DND-41 (cell line): ENCODE measurements around the gene CAPN15.

Experiments used
- ATAC-seq: fragments of 200-7000 bp; cut with Tn5 transposase; 3 replicates; pipeline ENCODE4 v1.9.1; 2021; ENCODE audit warnings: low read depth; ENCODE audit not compliant: insufficient read depth
- DNase-seq: peaks from one replicate; pipeline ENCODE4 v3.0.0-alpha.2; 2020
- H2AFZ ChIP-seq: 2 replicates; pipeline ENCODE4 v1.6.0; 2012; ENCODE audit warnings: low read depth, low read length
- H3K27ac ChIP-seq: 2 replicates; pipeline ENCODE4 v1.5.1; 2012; ENCODE audit warnings: low read length, inconsistent platforms
- H3K27me3 ChIP-seq: fragments of 200-600 bp; sonication (generic); 2 replicates; pipeline ENCODE4 v1.6.0; 2012; ENCODE audit warnings: low read length, mild to moderate bottlenecking, inconsistent platforms; ENCODE audit not compliant: insufficient read depth, poor library complexity
- H3K36me3 ChIP-seq: 2 replicates; pipeline ENCODE4 v1.5.1; 2012; ENCODE audit warnings: low read length, inconsistent platforms; ENCODE audit not compliant: insufficient read depth
- H3K4me1 ChIP-seq: 2 replicates; pipeline ENCODE4 v1.5.1; 2012; ENCODE audit warnings: mild to moderate bottlenecking, low read length; ENCODE audit not compliant: insufficient read depth
- H3K4me2 ChIP-seq: 2 replicates; pipeline ENCODE4 v1.6.0; 2012; ENCODE audit warnings: mild to moderate bottlenecking, moderate library complexity, low read length, inconsistent platforms; ENCODE audit not compliant: insufficient read depth
- H3K4me3 ChIP-seq, 2 experiments: fragments of 200-600 bp in 1 of 2; shearing (Covaris generic) in 1 of 2; 2 replicates each; pipeline ENCODE4 v1.5.1; 2012 to 2016; ENCODE audit warnings: inconsistent platforms in 2 of 2, low read length in 2 of 2, mild to moderate bottlenecking in 2 of 2, low read depth in 1 of 2, moderate library complexity in 1 of 2
- H3K79me2 ChIP-seq: 2 replicates; pipeline ENCODE4 v1.6.0; 2012; ENCODE audit warnings: low read length, inconsistent platforms; ENCODE audit not compliant: insufficient read depth
- H3K9ac ChIP-seq: 2 replicates; pipeline ENCODE4 v1.6.0; 2012; ENCODE audit warnings: low read depth, mild to moderate bottlenecking, inconsistent platforms, low read length, moderate library complexity
- H3K9me3 ChIP-seq: 2 replicates; pipeline ENCODE4 v1.5.1; 2012; ENCODE audit warnings: low read length, moderate library complexity, mild to moderate bottlenecking, inconsistent platforms; ENCODE audit not compliant: insufficient read depth, severe bottlenecking
- H4K20me1 ChIP-seq: 2 replicates; pipeline ENCODE4 v1.6.0; 2012; ENCODE audit warnings: low read length; ENCODE audit not compliant: insufficient read depth
- CTCF ChIP-seq: IDR thresholded peaks from 2 replicates; pipeline ENCODE4 v1.5.1; 2012; ENCODE audit warnings: borderline replicate concordance, low read length, moderate library complexity, mild to moderate bottlenecking; ENCODE audit not compliant: poor library complexity, severe bottlenecking; ENCODE audit errors: extremely low read depth
- EZH2 ChIP-seq: IDR thresholded peaks from 3 replicates; pipeline ENCODE4 v1.6.1; 2012; ENCODE audit warnings: borderline replicate concordance, low read depth, mild to moderate bottlenecking, moderate library complexity, low read length, inconsistent platforms; ENCODE audit not compliant: severe bottlenecking

The CAPN15 gene

GRCh38 chr16:516301-516700 lies 11.2 kb upstream of the CAPN15 start:
- no peak for TF ChIP-seq CTCF
- no peak for TF ChIP-seq EZH2
- no peak overlapping the region for H3K9ac ChIP-seq
- H3K36me3 ChIP-seq, result peaks cover 63% of the 10 kb centered on the region
- DNase-seq (no peak), ATAC-seq (no peak)
- no peak overlapping the region for H3K4me2 ChIP-seq
- no peak overlapping the region for H3K27ac ChIP-seq
- no peaks in the 10 kb centered on the region for H3K27me3 ChIP-seq
- H2AFZ ChIP-seq, result no peak overlapping the region
- no peaks in the 10 kb centered on the region for H3K79me2 ChIP-seq
- peaks cover 3% of the 10 kb centered on the region for H4K20me1 ChIP-seq
- no peak overlapping the region for H3K4me3 ChIP-seq
- no peaks in the 10 kb centered on the region for H3K4me1 ChIP-seq
- H3K9me3 ChIP-seq, result no peaks in the 10 kb centered on the region

- Histone ChIP-seq H3K79me2 (no peaks in the 10 kb centered on the region), H2AFZ (no peak overlapping the region), H3K27ac (no peak overlapping the region), H3K4me1 (no peaks in the 10 kb centered on the region), H3K27me3 (no peaks in the 10 kb centered on the region), H4K20me1 (peaks cover 3% of the 10 kb centered on the region), H3K4me2 (no peak overlapping the region), H3K36me3 (peaks cover 65% of the 10 kb centered on the region), H3K9me3 (no peaks in the 10 kb centered on the region), H3K4me3 (no peak overlapping the region), H3K9ac (no peak overlapping the region)
- TF ChIP-seq EZH2 (no peak), CTCF (no peak)
- ATAC-seq (no peak), DNase-seq (no peak)
Observed at GRCh38 chr16:518858-519257, 8.7 kb upstream of the CAPN15 start.

- DNase-seq, result no peak
- Histone ChIP-seq H4K20me1 (peaks cover 8% of the 10 kb centered on the region), H3K4me2 (no peak overlapping the region), H3K4me1 (no peaks in the 10 kb centered on the region), H3K4me3 (no peak overlapping the region), H3K79me2 (no peaks in the 10 kb centered on the region), H3K27ac (no peak overlapping the region), H2AFZ (no peak overlapping the region), H3K9me3 (no peaks in the 10 kb centered on the region), H3K9ac (no peak overlapping the region), H3K36me3 (peaks cover 60% of the 10 kb centered on the region), H3K27me3 (no peaks in the 10 kb centered on the region)
- no peak for ATAC-seq
- TF ChIP-seq EZH2 (no peak), CTCF (no peak)
Observed at GRCh38 chr16:519425-519824, 8.1 kb upstream of the CAPN15 start.
